DND-41 (cell line): ENCODE measurements around the gene RMC1.

ENCODE experiments used
- ATAC-seq: fragments of 200-7000 bp; cut with Tn5 transposase; 3 replicates; pipeline ENCODE4 v1.9.1; 2021; ENCODE audit warnings: low read depth; ENCODE audit not compliant: insufficient read depth
- DNase-seq: peaks from one replicate; pipeline ENCODE4 v3.0.0-alpha.2; 2020
- H2AFZ ChIP-seq: 2 replicates; pipeline ENCODE4 v1.6.0; 2012; ENCODE audit warnings: low read depth, low read length
- H3K27ac ChIP-seq: 2 replicates; pipeline ENCODE4 v1.5.1; 2012; ENCODE audit warnings: low read length, inconsistent platforms
- H3K27me3 ChIP-seq: fragments of 200-600 bp; sonication (generic); 2 replicates; pipeline ENCODE4 v1.6.0; 2012; ENCODE audit warnings: low read length, mild to moderate bottlenecking, inconsistent platforms; ENCODE audit not compliant: insufficient read depth, poor library complexity
- H3K36me3 ChIP-seq: 2 replicates; pipeline ENCODE4 v1.5.1; 2012; ENCODE audit warnings: low read length, inconsistent platforms; ENCODE audit not compliant: insufficient read depth
- H3K4me1 ChIP-seq: 2 replicates; pipeline ENCODE4 v1.5.1; 2012; ENCODE audit warnings: mild to moderate bottlenecking, low read length; ENCODE audit not compliant: insufficient read depth
- H3K4me2 ChIP-seq: 2 replicates; pipeline ENCODE4 v1.6.0; 2012; ENCODE audit warnings: mild to moderate bottlenecking, moderate library complexity, low read length, inconsistent platforms; ENCODE audit not compliant: insufficient read depth
- H3K4me3 ChIP-seq, 2 experiments: fragments of 200-600 bp in 1 of 2; shearing (Covaris generic) in 1 of 2; 2 replicates each; pipeline ENCODE4 v1.5.1; 2012 to 2016; ENCODE audit warnings: inconsistent platforms in 2 of 2, low read length in 2 of 2, mild to moderate bottlenecking in 2 of 2, low read depth in 1 of 2, moderate library complexity in 1 of 2
- H3K79me2 ChIP-seq: 2 replicates; pipeline ENCODE4 v1.6.0; 2012; ENCODE audit warnings: low read length, inconsistent platforms; ENCODE audit not compliant: insufficient read depth
- H3K9ac ChIP-seq: 2 replicates; pipeline ENCODE4 v1.6.0; 2012; ENCODE audit warnings: low read depth, mild to moderate bottlenecking, inconsistent platforms, low read length, moderate library complexity
- H3K9me3 ChIP-seq: 2 replicates; pipeline ENCODE4 v1.5.1; 2012; ENCODE audit warnings: low read length, moderate library complexity, mild to moderate bottlenecking, inconsistent platforms; ENCODE audit not compliant: insufficient read depth, severe bottlenecking
- H4K20me1 ChIP-seq: 2 replicates; pipeline ENCODE4 v1.6.0; 2012; ENCODE audit warnings: low read length; ENCODE audit not compliant: insufficient read depth
- EZH2 ChIP-seq: IDR thresholded peaks from 3 replicates; pipeline ENCODE4 v1.6.1; 2012; ENCODE audit warnings: borderline replicate concordance, low read depth, mild to moderate bottlenecking, moderate library complexity, low read length, inconsistent platforms; ENCODE audit not compliant: severe bottlenecking
- TF ChIP-seq, protein P1 (sequence below): IDR thresholded peaks from 2 replicates; pipeline ENCODE4 v1.5.1; 2012; ENCODE audit warnings: borderline replicate concordance, low read length, moderate library complexity, mild to moderate bottlenecking; ENCODE audit not compliant: poor library complexity, severe bottlenecking; ENCODE audit errors: extremely low read depth

RMC1 gene

GRCh38 chr18:23569299-23570063 is 66.2 kb downstream of the RMC1 start:
- Histone ChIP-seq H3K4me1 (peaks cover 12% of the 10 kb centered on the region), H3K9me3 (no peaks in the 10 kb centered on the region), H3K27ac (no peak overlapping the region), H3K9ac (no peak overlapping the region), H3K79me2 (peaks cover 2% of the 10 kb centered on the region; the same call in 1 of the 2 replicates), H3K4me2 (no peak overlapping the region), H3K4me3 (no peak overlapping the region), H3K27me3 (no peaks in the 10 kb centered on the region), H2AFZ (no peak overlapping the region), H4K20me1 (peaks cover 2% of the 10 kb centered on the region; the same call in 1 of the 2 replicates), H3K36me3 (peaks cover 73% of the 10 kb centered on the region)
- ATAC-seq (no peak), DNase-seq (no peak)
- no peak for TF ChIP-seq EZH2
- TF ChIP-seq, protein P1, sequence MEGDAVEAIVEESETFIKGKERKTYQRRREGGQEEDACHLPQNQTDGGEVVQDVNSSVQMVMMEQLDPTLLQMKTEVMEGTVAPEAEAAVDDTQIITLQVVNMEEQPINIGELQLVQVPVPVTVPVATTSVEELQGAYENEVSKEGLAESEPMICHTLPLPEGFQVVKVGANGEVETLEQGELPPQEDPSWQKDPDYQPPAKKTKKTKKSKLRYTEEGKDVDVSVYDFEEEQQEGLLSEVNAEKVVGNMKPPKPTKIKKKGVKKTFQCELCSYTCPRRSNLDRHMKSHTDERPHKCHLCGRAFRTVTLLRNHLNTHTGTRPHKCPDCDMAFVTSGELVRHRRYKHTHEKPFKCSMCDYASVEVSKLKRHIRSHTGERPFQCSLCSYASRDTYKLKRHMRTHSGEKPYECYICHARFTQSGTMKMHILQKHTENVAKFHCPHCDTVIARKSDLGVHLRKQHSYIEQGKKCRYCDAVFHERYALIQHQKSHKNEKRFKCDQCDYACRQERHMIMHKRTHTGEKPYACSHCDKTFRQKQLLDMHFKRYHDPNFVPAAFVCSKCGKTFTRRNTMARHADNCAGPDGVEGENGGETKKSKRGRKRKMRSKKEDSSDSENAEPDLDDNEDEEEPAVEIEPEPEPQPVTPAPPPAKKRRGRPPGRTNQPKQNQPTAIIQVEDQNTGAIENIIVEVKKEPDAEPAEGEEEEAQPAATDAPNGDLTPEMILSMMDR = no peak

GRCh38 chr18:23570912-23571504 is 67.7 kb downstream of the RMC1 start:
- Histone ChIP-seq H3K36me3 (peaks cover 72% of the 10 kb centered on the region), H3K4me3 (no peak overlapping the region), H3K79me2 (peaks cover 8% of the 10 kb centered on the region; the same call in 1 of the 2 replicates), H3K27ac (no peak overlapping the region), H3K9me3 (no peaks in the 10 kb centered on the region), H3K9ac (no peak overlapping the region), H3K4me1 (peaks cover 22% of the 10 kb centered on the region), H3K27me3 (no peaks in the 10 kb centered on the region), H4K20me1 (peaks cover 8% of the 10 kb centered on the region; the same call in 1 of the 2 replicates), H2AFZ (no peak overlapping the region), H3K4me2 (no peak overlapping the region)
- no peak for TF ChIP-seq EZH2
- TF ChIP-seq, protein P1 = no peak
- no peak for DNase-seq
- no peak for ATAC-seq

- no peak overlapping the region for H3K9ac ChIP-seq
- no peak overlapping the region for H3K4me2 ChIP-seq
- peaks cover 22% of the 10 kb centered on the region for H3K4me1 ChIP-seq
- peaks cover 8% of the 10 kb centered on the region; the same call in 1 of the 2 replicates for H4K20me1 ChIP-seq
- H2AFZ ChIP-seq = no peak overlapping the region
- TF ChIP-seq EZH2 = no peak
- TF ChIP-seq, protein P1 = no peak
- H3K4me3 ChIP-seq = no peak overlapping the region
- no peak overlapping the region for H3K27ac ChIP-seq
- H3K36me3 ChIP-seq = peaks cover 67% of the 10 kb centered on the region
- ATAC-seq (no peak), DNase-seq (no peak)
- no peaks in the 10 kb centered on the region for H3K9me3 ChIP-seq
- H3K27me3 ChIP-seq = no peaks in the 10 kb centered on the region
- H3K79me2 ChIP-seq = peaks cover 8% of the 10 kb centered on the region; the same call in 1 of the 2 replicates
Observed at GRCh38 chr18:23572012-23572411, 68.7 kb downstream of the RMC1 start.
